GM12878 (cell line): ENCODE data around the gene MYOD1. TPM values are rescaled to one million over a fixed set of nuclear protein-coding genes. Genes with fewer than 3 reads are reported as not detected.

ENCODE experiments used
- ATAC-seq: fragments of 200-7000 bp; cut with Tn5 transposase; 3 replicates; pipeline ENCODE4 v1.9.1; 2020; ENCODE audit warnings: mild to moderate bottlenecking, moderate library complexity
- BruUV-seq: library from RNA; stranded (reverse); fragments of 400-500 nt; replicated peaks from 2 replicates; lab custom pipeline; 2021; lab: Mats Ljungman, UMichigan
- CTCF ChIA-PET: fragments of 300-600 bp; sonication (Branson Sonifier 250); formaldehyde crosslinking; extraction: SDS; loops from one replicate; lab custom pipeline; 2021; ENCODE audit warnings: inconsistent platforms; lab: Yijun Ruan, JAX
- POLR2A ChIA-PET: fragments of 350-600 bp; formaldehyde crosslinking; extraction: SDS; loops from one replicate; lab custom pipeline; 2021; ENCODE audit warnings: inconsistent platforms; lab: Charles Lee
- RAD21 ChIA-PET: fragments of 300-600 bp; sonication (Branson Sonifier 250); formaldehyde crosslinking; loops from one replicate; lab custom pipeline; 2023; ENCODE audit warnings: antibody characterized with exemption; ENCODE audit not compliant: unreplicated experiment; lab: Charles Lee
- SMC1A ChIA-PET: fragments of 300-600 bp; sonication (Branson Sonifier 250); formaldehyde crosslinking; loops from one replicate; lab custom pipeline; 2023; ENCODE audit not compliant: unreplicated experiment, uncharacterized antibody; lab: Charles Lee
- DNase-seq: peaks from one replicate; pipeline ENCODE4 v3.0.0-alpha.2; 2011; ENCODE audit warnings: low read depth, low spot score
- FAIRE-seq: peaks from 3 replicates; lab custom pipeline; 2011; peaks lifted over from hg19 to GRCh38; lab: Jason Lieb, UNC
- H2AFZ ChIP-seq: 2 replicates; pipeline ENCODE4 v1.6.0; 2011; ENCODE audit warnings: low read depth, low read length, control low read depth; ENCODE audit not compliant: control insufficient read depth
- H3K27ac ChIP-seq: 2 replicates; pipeline ENCODE4 v1.5.1; 2011; ENCODE audit warnings: control low read depth; ENCODE audit not compliant: control insufficient read depth, insufficient read depth
- H3K27me3 ChIP-seq, 2 experiments: replicated peaks in 1 of 2; 2 replicates each; pipeline versions ENCODE4 v1.6.0 to v1.6.1; 2011; ENCODE audit warnings: low read length in 1 of 2; ENCODE audit not compliant: control insufficient read depth in 2 of 2, insufficient read depth in 2 of 2
- H3K36me3 ChIP-seq, 2 experiments: 2 replicates each; pipeline ENCODE4 v1.5.1; 2011; ENCODE audit warnings: low read length in 1 of 2; ENCODE audit not compliant: control insufficient read depth in 2 of 2, insufficient read depth in 2 of 2
- H3K4me1 ChIP-seq: 2 replicates; pipeline ENCODE4 v1.6.1; 2011; ENCODE audit warnings: mild to moderate bottlenecking, low read length, moderate library complexity, mixed read lengths; ENCODE audit not compliant: control insufficient read depth, insufficient read depth
- H3K4me2 ChIP-seq: 2 replicates; pipeline ENCODE4 v1.6.0; 2011; ENCODE audit warnings: control low read depth; ENCODE audit not compliant: control insufficient read depth, insufficient read depth
- H3K4me3 ChIP-seq: fragments of 200-600 bp; sonication (generic); 2 replicates; pipeline ENCODE4 v1.5.1; 2016
- H3K79me2 ChIP-seq: 2 replicates; pipeline ENCODE4 v1.6.0; 2011; ENCODE audit warnings: low read length; ENCODE audit not compliant: control insufficient read depth, insufficient read depth
- H3K9ac ChIP-seq: 2 replicates; pipeline ENCODE4 v1.8.0; 2011; ENCODE audit warnings: low read length, control low read depth, mixed read lengths; ENCODE audit not compliant: control insufficient read depth, insufficient read depth
- H3K9me3 ChIP-seq: replicated peaks from 3 replicates; pipeline ENCODE4 v1.5.1; 2011; ENCODE audit warnings: mild to moderate bottlenecking, low read length; ENCODE audit not compliant: control insufficient read depth, insufficient read depth
- H4K20me1 ChIP-seq: 2 replicates; pipeline ENCODE4 v1.6.0; 2011; ENCODE audit not compliant: control insufficient read depth, insufficient read depth
- ATF2 ChIP-seq: IDR thresholded peaks from 2 replicates; pipeline ENCODE4 v1.6.1; 2012; ENCODE audit warnings: low read length, inconsistent platforms
- ATF7 ChIP-seq: fragments of 450-650 bp; IDR thresholded peaks from 2 replicates; pipeline ENCODE4 v1.6.1; 2016; ENCODE audit warnings: low read depth, mild to moderate bottlenecking
- BHLHE40 ChIP-seq, 2 experiments: fragments of 450-650 bp in 1 of 2; IDR thresholded peaks; 2 replicates each; pipeline ENCODE4 v1.6.1; 2011 to 2017; ENCODE audit warnings: low read depth in 2 of 2, borderline replicate concordance in 1 of 2, improper control_type of control experiment in 1 of 2, low read length in 1 of 2, mild to moderate bottlenecking in 1 of 2
- CBX5 ChIP-seq: sonication (generic); IDR thresholded peaks from 2 replicates; pipeline ENCODE4 v1.6.1; 2016; ENCODE audit warnings: low read depth, moderate library complexity, mild to moderate bottlenecking, inconsistent platforms
- ESRRA ChIP-seq: IDR thresholded peaks from 2 replicates; pipeline ENCODE4 v1.6.1; 2012; ENCODE audit warnings: mild to moderate bottlenecking, low read length, improper control_type of control experiment
- ETV6 ChIP-seq, 2 experiments: fragments of 450-650 bp in 1 of 2; IDR thresholded peaks in 1 of 2; conservative IDR thresholded peaks in 1 of 2; 2 replicates each; pipeline ENCODE4 v1.6.1; 2014; ENCODE audit warnings: antibody characterized with exemption in 1 of 2, borderline replicate concordance in 1 of 2, low read depth in 1 of 2, mild to moderate bottlenecking in 1 of 2, moderate library complexity in 1 of 2
- HDGF ChIP-seq: fragments of 450-650 bp; IDR thresholded peaks from 2 replicates; pipeline ENCODE4 v1.6.1; 2016; ENCODE audit warnings: antibody characterized with exemption
- IKZF2 ChIP-seq, 2 experiments: fragments of 450-650 bp; IDR thresholded peaks; 2 replicates each; pipeline ENCODE4 v1.6.1; 2017; ENCODE audit warnings: mild to moderate bottlenecking in 2 of 2, moderate library complexity in 2 of 2
- NFYA ChIP-seq: IDR thresholded peaks from 2 replicates; pipeline ENCODE4 v1.6.1; 2011; ENCODE audit warnings: low read depth, mild to moderate bottlenecking, low read length, improper control_type of control experiment, borderline replicate concordance
- NFYB ChIP-seq: IDR thresholded peaks from 2 replicates; pipeline ENCODE4 v1.6.1; 2011; ENCODE audit warnings: low read depth, mild to moderate bottlenecking, low read length, improper control_type of control experiment, moderate library complexity; ENCODE audit not compliant: insufficient read depth
- PAX8 ChIP-seq: fragments of 450-650 bp; IDR thresholded peaks from 2 replicates; pipeline ENCODE4 v1.6.1; 2017; ENCODE audit warnings: mild to moderate bottlenecking, moderate library complexity
- PML ChIP-seq: IDR thresholded peaks from 2 replicates; pipeline ENCODE4 v1.6.1; 2012; ENCODE audit warnings: low read length, inconsistent platforms
- RCOR1 ChIP-seq: conservative IDR thresholded peaks from 2 replicates; pipeline ENCODE4 v1.6.1; 2012; ENCODE audit warnings: low read depth, low read length, improper control_type of control experiment
- RUNX3 ChIP-seq: IDR thresholded peaks from 2 replicates; pipeline ENCODE4 v1.6.1; 2012; ENCODE audit warnings: low read length, inconsistent platforms
- SIN3A ChIP-seq: IDR thresholded peaks from 2 replicates; pipeline ENCODE4 v1.6.1; 2012; ENCODE audit warnings: low read depth, low read length, improper control_type of control experiment
- SMC3 ChIP-seq: IDR thresholded peaks from 2 replicates; pipeline ENCODE4 v1.6.1; 2011; ENCODE audit warnings: low read length, improper control_type of control experiment, borderline replicate concordance
- ZNF24 ChIP-seq: fragments of 450-650 bp; IDR thresholded peaks from 2 replicates; pipeline ENCODE4 v1.6.1; 2017; ENCODE audit warnings: antibody characterized with exemption, mild to moderate bottlenecking
- ZNF274 ChIP-seq: IDR thresholded peaks from one replicate; pipeline ENCODE4 v1.8.0; 2011; ENCODE audit not compliant: insufficient read length, insufficient read depth
- ZNF384 ChIP-seq: IDR thresholded peaks from 2 replicates; pipeline ENCODE4 v1.6.1; 2012; ENCODE audit warnings: low read depth, mild to moderate bottlenecking, low read length, improper control_type of control experiment, borderline replicate concordance
- WGBS: methylation state at CpG from one replicate; pipeline ENCODE4 v1.1.6; 2016; ENCODE audit warnings: low lambda C conversion rate; ENCODE audit not compliant: insufficient replicate concordance, insufficient coverage; ENCODE audit errors: missing lambda C conversion rate; 5-methylcytosine and 5-hydroxymethylcytosine counted together
- in situ Hi-C: fragments of 300-500 bp; cut with MboI; formaldehyde crosslinking; loops from 9 replicates; pipeline ENCODE4 v1.14.3; 2018; ENCODE audit warnings: mixed read lengths
- intact Hi-C: fragments of 100-400 bp; cut with micrococcal nuclease; formaldehyde crosslinking; loops from one replicate; pipeline ENCODE4 v1.14.2; 2022; ENCODE audit not compliant: unreplicated experiment
- polyA plus RNA-seq, 11 experiments: library from polyadenylated mRNA; depleted of rRNA in 4 of 11; unstranded in 6 of 11; stranded (reverse) in 5 of 11; fragments of >200 nt; fragmentation: Nextera tagmentation in 4 of 11; fragmentation: Illumina TruSeq in 1 of 11; extraction: Ambion mirVana in 4 of 11; extraction: Trizol in 1 of 11; gene quantifications; 1 replicate in 1 of 11; 2 replicates in 10 of 11; pipeline versions ENCODE4 v1.2.1 to v1.2.3, GENCODE V29; 2011 to 2016; ENCODE audit warnings: inconsistent platforms in 2 of 11, missing spikeins in 2 of 11, low read depth in 1 of 11
- total RNA-seq, 4 experiments: library from RNA; depleted of rRNA in 3 of 4; stranded (reverse); fragments of >200 nt in 3 of 4; fragmentation: Illumina TruSeq in 1 of 4; extraction: Trizol in 1 of 4; gene quantifications; 2 replicates each; pipeline versions ENCODE4 v1.2.1 to v1.2.3, GENCODE V29; 2013 to 2021
- TF ChIP-seq, protein P1 (sequence below): IDR thresholded peaks from 2 replicates; pipeline ENCODE4 v1.6.1; 2011; ENCODE audit warnings: mild to moderate bottlenecking, low read depth, low read length, moderate library complexity; ENCODE audit not compliant: insufficient replicate concordance
- TF ChIP-seq, protein P2 (sequence below): fragments of 450-650 bp; IDR thresholded peaks from 2 replicates; pipeline ENCODE4 v1.6.1; 2017; ENCODE audit warnings: borderline replicate concordance

The MYOD1 gene
- total and polyA plus RNA-seq, 10 of the 15 experiments (the other 5 are each of a cell fraction or from before 2014, with no cell fraction given) = not detected

DNA sequence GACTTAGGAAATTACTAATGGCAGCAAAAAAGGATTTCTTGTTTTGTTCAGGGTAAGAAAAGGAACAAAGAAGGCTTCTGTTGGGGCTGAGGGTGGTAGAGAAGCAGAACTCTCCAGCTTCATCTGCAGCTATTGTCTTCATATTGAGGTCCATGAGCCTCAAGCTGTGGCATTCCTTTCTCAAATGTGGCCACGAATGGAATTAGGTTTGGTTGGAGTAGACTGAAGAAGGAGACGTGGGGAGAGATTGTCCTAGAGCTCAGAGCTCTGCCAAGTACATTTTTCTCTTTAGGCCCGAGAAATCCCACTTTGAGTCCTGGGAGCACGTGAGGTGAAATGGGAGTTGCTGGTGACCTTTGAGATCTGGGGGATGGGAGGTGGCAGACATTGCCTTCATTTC, 25.8 kb upstream of the MYOD1 start (continued):
- no peak for TF ChIP-seq SMC3
- TF ChIP-seq, protein P1, sequence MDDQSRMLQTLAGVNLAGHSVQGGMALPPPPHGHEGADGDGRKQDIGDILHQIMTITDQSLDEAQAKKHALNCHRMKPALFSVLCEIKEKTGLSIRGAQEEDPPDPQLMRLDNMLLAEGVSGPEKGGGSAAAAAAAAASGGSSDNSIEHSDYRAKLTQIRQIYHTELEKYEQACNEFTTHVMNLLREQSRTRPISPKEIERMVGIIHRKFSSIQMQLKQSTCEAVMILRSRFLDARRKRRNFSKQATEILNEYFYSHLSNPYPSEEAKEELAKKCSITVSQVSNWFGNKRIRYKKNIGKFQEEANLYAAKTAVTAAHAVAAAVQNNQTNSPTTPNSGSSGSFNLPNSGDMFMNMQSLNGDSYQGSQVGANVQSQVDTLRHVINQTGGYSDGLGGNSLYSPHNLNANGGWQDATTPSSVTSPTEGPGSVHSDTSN = no peak
- TF ChIP-seq ETV6 (conservative IDR thresholded peaks at IDR 0.05 in 1 of 2, IDR thresholded peaks at IDR 0.05 in 1 of 2; ENCODE audit: borderline replicate concordance in 1 of 2, low read depth in 1 of 2) = no peak
- TF ChIP-seq ATF7 = no peak
- TF ChIP-seq PAX8 = no peak
- no peak for TF ChIP-seq ATF2
- TF ChIP-seq RUNX3 = no peak
- no peak for TF ChIP-seq ESRRA
- no peak for TF ChIP-seq SIN3A

DNA sequence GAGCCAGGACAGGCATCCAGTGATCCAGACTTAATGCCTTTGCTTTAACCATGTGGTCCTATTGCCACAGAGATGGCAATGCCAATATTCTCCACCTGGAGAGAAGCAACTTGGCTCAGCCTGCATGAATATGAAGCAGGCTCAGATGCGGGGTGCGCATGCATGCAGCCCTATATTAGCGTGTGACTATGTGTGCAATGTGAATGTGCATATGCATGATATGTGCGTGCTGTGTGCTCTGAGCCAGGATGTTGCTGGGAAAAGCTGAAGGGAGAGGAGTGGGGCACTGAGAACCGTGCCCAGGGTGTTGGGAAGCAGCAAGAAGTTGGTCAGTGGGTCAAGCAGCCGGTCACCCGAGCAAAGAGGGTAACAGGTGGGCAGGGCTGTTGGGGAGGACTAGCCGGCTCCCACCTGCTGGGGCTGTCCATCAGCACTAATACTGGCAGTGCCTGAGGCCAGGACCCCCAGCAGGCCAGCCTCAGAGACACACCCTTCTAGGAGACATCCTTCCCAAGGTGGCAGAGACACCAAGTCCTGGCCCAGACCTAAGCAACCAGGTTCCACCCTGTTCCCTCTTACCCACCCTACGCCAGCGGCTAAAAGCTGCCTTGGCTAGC, 24.8 kb upstream of the MYOD1 start:
- Histone ChIP-seq H3K4me1 (no peaks in the 10 kb centered on the region), H3K4me3 (no peak overlapping the region), H3K9me3 (no peaks in the 10 kb centered on the region; the same call in 2 of the 3 replicates), H3K36me3 (no peaks in the 10 kb centered on the region), H3K27ac (no peak overlapping the region), H2AFZ (no peak overlapping the region), H3K79me2 (no peaks in the 10 kb centered on the region), H3K27me3 (peaks cover 4% of the 10 kb centered on the region in 2 experiments), H3K9ac (no peak overlapping the region), H4K20me1 (no peaks in the 10 kb centered on the region), H3K4me2 (no peak overlapping the region)
- no TSS peak for BruUV-seq
- 56% methylated on average over 10 of the region's 10 CpGs for WGBS
- ATAC-seq = no peak
- CTCF ChIA-PET = no interaction called here
- SMC1A ChIA-PET = no interaction called here
- intact Hi-C loops (no loop called here), in situ Hi-C loops (no loop called here)
- no peak for FAIRE-seq
- POLR2A ChIA-PET = no interaction called here
- RAD21 ChIA-PET = no interaction called here
- DNase-seq = no peak
- TF ChIP-seq PML (no peak), CBX5 (no peak), ZNF274 (no peak), ZNF384 (no peak), ZNF24 (no peak), IKZF2 (IDR thresholded peaks at IDR 0.05) (no peak), HDGF (no peak), BHLHE40 (IDR thresholded peaks at IDR 0.05; ENCODE audit: borderline replicate concordance in 1 of 2, low read depth in 2 of 2, low read length in 1 of 2) (no peak), SMC3 (no peak), RCOR1 (no peak), NFYB (no peak), NFYA (no peak)
- TF ChIP-seq, protein P2, sequence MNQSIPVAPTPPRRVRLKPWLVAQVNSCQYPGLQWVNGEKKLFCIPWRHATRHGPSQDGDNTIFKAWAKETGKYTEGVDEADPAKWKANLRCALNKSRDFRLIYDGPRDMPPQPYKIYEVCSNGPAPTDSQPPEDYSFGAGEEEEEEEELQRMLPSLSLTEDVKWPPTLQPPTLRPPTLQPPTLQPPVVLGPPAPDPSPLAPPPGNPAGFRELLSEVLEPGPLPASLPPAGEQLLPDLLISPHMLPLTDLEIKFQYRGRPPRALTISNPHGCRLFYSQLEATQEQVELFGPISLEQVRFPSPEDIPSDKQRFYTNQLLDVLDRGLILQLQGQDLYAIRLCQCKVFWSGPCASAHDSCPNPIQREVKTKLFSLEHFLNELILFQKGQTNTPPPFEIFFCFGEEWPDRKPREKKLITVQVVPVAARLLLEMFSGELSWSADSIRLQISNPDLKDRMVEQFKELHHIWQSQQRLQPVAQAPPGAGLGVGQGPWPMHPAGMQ = no peak
